ENCODE measurements around the gene LINGO1.

The LINGO1 gene

DNA sequence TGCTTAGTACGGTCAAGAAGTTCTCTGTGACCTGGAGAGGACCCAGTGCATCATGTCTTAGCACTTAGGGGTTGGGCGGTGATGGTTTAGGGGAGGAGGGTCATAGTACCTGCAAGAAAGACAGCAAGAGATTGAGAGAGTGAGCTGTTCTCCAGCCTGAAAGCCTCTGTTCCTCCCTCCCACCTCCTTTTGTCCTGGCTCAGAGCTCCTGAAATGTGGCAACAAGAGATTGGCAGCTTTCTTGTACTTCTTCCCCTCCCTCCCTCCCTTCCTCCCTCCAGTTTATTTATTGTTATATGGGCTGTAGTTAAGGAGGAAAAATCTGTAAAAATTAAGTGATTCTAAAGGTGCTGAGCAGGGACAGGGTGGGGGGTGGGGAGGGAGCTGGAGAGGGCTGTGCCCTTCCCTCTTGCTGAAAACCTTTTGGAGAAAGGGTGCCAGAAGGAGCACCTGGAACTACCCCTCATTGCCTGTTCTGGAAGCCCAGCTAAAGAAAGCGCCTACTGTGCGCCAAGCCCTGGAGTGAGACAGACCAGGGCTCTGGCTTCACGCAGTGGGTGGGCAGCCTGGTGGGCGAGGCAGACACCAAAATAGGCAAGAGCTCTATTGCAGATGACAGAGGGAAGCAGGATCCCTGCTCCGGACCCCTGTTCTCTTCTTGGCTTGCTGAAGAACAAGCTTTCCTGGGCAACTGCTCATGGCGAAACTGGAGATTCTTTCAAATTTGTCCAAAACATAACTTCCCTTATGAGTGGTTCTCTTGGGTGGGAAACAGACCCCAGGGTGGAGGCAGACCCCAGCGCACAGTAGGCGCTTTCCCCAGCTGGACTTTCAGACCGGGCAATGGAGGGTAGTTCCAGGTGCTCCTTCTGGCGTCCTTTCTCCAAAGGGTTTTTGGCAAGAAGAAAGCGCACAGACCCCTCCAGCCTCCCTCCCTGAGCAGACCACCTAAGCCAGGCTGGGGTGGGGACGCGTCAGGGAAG, 35.6 kb downstream of the LINGO1 start:
- DNase-seq (ENCODE audit: low spot score) = no peak

- DNase-seq (ENCODE audit: low spot score) = no peak
These were observed 37.5 kb downstream of the LINGO1 start for GRCh38 chr15:77595231-77595630.

DNA sequence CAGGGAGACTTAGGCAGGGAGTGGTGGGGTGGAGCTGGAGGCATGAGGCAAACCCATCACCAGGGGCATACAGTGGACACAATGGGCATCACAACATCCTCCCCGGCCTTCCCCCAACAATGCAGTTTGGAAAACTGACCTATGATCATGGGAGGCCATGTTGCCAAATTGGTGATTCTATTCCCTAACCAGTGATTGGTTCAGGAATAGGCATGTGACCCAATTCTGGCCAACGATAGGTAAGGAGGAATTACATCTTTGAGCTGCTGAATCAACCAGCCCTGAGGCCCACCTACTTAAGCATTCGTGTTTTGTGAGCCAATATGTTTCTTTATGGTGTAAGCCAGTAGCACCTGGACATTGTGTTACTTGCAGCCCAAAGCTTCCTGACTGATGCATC, 40.0 kb downstream of the LINGO1 start:
- DNase-seq (ENCODE audit: low spot score) = no peak

GRCh38 chr15:77591968-77592613, 40.6 kb downstream of the LINGO1 start:
- DNase-seq (ENCODE audit: low spot score) = no peak

- no peak for DNase-seq (ENCODE audit: low spot score)
These were observed 42.9 kb downstream of the LINGO1 start for GRCh38 chr15:77589839-77590238.

GRCh38 chr15:77588126-77588525, 44.6 kb downstream of the LINGO1 start:
- no peak for DNase-seq (ENCODE audit: low spot score)

- no peak for DNase-seq (ENCODE audit: low spot score)
These were observed 48.0 kb downstream of the LINGO1 start for GRCh38 chr15:77584691-77585090.

- no peak for DNase-seq (ENCODE audit: low spot score)
These were observed 48.5 kb downstream of the LINGO1 start for GRCh38 chr15:77584201-77584600.

DNA sequence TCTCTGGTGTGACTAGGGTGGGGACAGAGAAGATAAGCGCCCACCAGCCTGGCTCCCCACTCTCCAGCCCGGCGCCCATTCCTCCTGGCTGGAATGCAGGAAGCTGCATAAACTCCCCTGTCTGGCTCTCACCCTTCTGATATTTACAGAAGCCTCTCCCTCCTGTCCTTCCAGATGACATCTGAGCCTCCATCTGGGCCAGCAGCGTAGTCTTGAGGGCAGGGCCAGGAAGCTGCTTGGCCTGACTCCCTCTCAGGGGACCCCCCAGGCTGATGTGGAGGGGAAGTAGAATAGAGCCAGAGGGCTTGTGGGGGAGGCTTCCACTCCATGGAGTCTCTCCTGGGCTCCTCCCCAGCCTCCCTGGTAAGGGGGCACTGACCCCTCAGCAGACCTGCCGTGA, 49.9 kb downstream of the LINGO1 start:
- no peak for DNase-seq (ENCODE audit: low spot score)

GRCh38 chr15:77581896-77582569, 50.7 kb downstream of the LINGO1 start:
- no peak for DNase-seq (ENCODE audit: low spot score)

- DNase-seq (ENCODE audit: low spot score) = no peak
These were observed 51.6 kb downstream of the LINGO1 start for GRCh38 chr15:77580996-77581682.

DNA sequence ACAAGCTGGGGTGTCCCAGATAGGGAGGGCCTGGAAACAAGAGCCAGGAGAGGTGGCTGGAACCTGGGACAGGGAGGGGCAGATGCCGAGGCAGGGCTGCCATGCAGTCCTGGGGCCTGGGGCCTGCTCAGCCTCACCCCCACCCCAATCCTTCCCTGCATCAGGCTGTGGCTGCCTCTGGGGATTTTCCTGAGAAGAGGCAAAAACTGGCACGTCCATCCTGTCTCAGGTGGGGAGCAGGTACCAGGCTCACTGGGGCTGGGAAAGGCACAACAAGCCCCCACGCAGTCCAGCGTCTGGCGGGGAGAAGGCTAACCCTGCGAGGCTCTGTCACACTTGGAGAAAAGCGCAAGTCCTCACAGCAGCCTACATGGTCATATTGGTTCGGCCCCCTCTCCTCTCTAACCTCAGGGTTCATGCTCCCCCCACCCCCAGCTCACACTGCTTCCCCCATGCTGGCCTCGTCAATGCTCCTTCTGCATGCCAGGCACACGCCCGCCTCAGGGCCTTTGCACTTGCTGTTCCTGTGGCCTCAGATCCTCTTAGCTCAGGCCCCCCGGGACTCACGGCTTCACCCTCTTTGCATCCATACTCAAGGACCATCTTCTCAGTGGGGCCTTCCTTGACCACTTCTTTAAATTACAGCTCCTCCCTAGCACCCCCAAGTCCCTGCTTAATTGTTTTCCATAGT, 53.1 kb downstream of the LINGO1 start:
- no peak for DNase-seq (ENCODE audit: low spot score)

DNA sequence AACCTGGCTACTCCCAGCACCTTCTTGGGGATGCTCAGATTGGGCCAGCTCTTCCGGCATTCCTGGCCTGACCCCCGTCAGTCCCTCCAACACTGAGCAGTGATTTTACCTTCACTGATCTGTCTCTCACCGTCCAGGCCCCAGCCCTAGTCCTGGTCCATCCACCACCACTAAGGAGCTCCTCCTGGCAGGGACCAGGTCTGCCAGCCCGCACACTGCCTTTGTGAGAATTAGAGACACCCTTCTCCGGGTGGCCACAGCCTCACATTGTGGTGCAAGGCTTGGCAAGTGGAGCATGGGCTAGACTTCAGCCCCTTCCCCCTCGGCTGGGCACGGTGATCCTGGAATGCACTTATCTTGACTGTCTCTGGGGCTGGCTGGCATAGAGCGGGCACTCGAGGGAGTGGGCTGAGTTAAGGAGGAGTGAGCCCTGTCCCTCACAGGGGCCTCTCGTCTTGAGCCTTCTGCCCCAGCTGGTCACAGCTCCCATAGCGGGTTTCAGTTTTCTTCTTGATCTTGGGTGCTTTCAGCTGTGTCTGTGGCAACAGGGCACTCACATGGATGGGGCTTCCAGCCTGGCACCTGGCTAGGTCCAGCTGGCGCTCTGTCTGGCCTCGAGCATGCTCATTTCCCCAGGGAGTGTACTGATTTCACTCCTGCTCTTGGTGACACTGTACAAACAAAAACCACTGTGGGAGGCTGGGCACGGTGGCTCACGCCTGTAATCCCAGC, 53.9 kb downstream of the LINGO1 start:
- no peak for DNase-seq (ENCODE audit: low spot score)

GRCh38 chr15:77577366-77577950, 55.3 kb downstream of the LINGO1 start:
- DNase-seq (ENCODE audit: low spot score) = no peak

DNA sequence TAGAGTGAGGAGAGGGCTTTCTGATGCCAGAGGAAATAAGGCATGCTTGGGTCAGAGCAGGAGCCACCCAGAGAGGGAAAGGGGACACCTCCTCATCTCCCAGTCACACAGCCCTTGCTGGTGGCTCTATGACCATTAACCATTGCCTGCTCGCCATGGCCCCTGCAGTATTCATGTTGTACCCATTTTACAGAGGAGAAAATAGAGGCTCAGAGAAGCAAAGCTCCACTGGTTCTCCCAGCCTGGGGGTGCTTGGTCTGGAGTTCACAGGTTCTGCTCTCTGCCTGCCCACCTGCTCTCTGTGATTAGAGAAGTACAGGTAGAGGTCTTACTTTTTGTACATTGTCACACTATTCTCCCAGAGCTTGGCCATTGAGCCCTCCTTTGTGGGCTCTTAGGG, 56.2 kb downstream of the LINGO1 start:
- no peak for DNase-seq (ENCODE audit: low spot score)

- DNase-seq (ENCODE audit: low spot score) = no peak
These were observed 57.3 kb downstream of the LINGO1 start for GRCh38 chr15:77575203-77575934.

- DNase-seq (ENCODE audit: low spot score) = no peak
These were observed 58.0 kb downstream of the LINGO1 start for GRCh38 chr15:77574521-77575202.

DNA sequence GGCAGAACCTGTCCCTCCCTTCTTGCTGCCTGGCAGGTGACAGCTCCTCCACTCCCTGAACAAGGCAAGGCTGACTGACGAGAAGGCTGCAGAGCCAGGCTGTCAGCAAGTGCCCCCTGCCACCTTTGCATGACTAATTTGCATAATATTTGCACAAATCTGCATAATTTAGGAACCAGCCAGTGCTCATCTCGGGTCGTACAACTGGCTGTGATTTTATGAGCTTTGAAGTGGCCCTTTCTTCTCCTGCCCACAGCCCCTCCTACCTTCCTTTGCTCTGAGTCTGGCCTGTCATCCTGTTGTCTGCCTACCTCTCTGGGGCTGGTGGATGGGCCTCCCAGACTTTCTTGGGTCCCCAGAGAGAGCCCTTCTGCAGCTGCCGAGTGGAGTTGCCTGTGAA, 58.9 kb downstream of the LINGO1 start:
- DNase-seq (ENCODE audit: low spot score) = no peak

DNA sequence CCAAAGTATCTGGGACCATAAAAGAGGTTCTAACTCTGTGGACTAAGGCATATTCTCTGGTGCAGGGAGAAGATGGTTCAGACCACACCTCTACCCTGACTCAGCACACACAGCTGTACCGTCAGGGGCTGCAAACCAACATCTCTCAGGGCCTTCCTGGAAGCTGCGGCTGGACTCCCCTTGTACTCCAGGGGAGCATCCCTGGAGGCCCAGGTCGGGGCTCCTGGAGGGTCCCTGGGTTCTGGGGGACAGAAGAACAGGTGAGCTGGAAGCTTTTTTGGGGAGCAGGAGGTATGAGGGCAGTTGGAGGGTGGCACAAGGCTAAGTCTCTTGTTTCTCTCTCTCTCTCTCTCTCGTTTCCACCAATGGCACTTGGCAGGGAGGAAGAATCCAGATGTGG, 60.5 kb downstream of the LINGO1 start:
- no peak for DNase-seq (ENCODE audit: low spot score)

Measured in LoVo (cell line).